ENCODE measurements around the gene COA1. TPM values are rescaled to one million over a fixed set of nuclear protein-coding genes. Genes with fewer than 3 reads are reported as not detected.

The COA1 gene
- total RNA-seq, 4 donors from 2014 or later: 25.9 to 36.0 (median 31.1) TPM

DNA sequence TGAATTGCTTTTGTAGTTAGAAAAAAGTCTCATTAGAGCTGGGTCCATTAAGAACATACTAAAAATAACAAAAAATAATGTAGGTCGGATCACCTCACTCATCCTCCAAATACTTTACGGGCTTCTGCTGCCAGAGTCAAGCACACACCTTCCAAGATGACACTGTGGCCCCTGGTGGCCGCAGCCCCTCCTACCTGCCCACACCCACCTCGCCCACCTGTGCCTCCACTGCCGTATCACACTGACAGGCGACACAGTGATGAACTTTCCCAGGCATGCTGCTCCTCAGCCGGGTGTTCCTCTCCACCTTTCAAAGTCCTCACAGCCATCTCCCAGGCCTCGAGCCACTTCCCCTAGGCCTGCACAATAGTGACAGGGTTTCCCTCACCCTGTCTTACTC lies 85.5 kb downstream of the COA1 start:
- no peak overlapping the region for H3K4me3 ChIP-seq (ENCODE audit: low read depth, poor library complexity, severe bottlenecking)
- TF ChIP-seq, protein P1, sequence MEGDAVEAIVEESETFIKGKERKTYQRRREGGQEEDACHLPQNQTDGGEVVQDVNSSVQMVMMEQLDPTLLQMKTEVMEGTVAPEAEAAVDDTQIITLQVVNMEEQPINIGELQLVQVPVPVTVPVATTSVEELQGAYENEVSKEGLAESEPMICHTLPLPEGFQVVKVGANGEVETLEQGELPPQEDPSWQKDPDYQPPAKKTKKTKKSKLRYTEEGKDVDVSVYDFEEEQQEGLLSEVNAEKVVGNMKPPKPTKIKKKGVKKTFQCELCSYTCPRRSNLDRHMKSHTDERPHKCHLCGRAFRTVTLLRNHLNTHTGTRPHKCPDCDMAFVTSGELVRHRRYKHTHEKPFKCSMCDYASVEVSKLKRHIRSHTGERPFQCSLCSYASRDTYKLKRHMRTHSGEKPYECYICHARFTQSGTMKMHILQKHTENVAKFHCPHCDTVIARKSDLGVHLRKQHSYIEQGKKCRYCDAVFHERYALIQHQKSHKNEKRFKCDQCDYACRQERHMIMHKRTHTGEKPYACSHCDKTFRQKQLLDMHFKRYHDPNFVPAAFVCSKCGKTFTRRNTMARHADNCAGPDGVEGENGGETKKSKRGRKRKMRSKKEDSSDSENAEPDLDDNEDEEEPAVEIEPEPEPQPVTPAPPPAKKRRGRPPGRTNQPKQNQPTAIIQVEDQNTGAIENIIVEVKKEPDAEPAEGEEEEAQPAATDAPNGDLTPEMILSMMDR (IDR thresholded peaks at IDR 0.05): no peak
- TF ChIP-seq POLR2A (IDR thresholded peaks at IDR 0.05): no peak
- intact Hi-C loops (cut with DNase I; ENCODE audit: low total_unique reads): no loop called here
- WGBS, 2 donors: 82 to 83% methylated on average over 8 of the region's 8 CpGs
- no peak for DNase-seq (ENCODE audit: low spot score in 2 of 2)

GRCh38 chr7:43642897-43643630 lies 86.3 kb downstream of the COA1 start:
- no peak overlapping the region for H3K4me3 ChIP-seq (ENCODE audit: low read depth, poor library complexity, severe bottlenecking)
- WGBS, 2 donors: 93 to 98% methylated on average over 13 of the region's 13 CpGs
- no peak for TF ChIP-seq POLR2A (IDR thresholded peaks at IDR 0.05)
- TF ChIP-seq, protein P1 (IDR thresholded peaks at IDR 0.05): no peak
- intact Hi-C loops (cut with DNase I; ENCODE audit: low total_unique reads): no loop called here
- no peak for DNase-seq (ENCODE audit: low spot score in 2 of 2)

DNA sequence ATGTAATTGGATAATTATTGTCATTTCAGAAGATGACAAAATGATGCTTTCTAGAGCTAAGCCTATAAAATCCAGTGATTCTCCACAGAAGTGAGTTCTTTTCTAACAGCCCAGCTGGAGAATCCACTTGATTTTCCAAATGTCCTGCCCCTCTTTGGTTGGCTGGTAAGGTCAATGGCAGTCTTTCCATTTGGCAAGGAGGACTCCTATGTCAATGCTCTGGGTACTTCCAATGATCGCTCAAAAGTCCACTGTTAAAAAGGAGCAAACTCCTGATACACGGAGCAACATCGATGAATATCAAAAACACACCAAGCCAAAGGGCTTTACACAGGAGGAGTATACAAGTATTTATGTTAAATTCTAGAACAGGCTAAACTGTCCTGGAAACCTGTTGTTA lies 88.6 kb downstream of the COA1 start:
- H3K4me3 ChIP-seq (ENCODE audit: low read depth, poor library complexity, severe bottlenecking): no peak overlapping the region
- no peak for DNase-seq (ENCODE audit: low spot score in 2 of 2)
- TF ChIP-seq, protein P1 (IDR thresholded peaks at IDR 0.05): no peak
- TF ChIP-seq POLR2A (IDR thresholded peaks at IDR 0.05): no peak
- intact Hi-C loops (cut with DNase I; ENCODE audit: low total_unique reads): no loop called here
- WGBS, 2 donors: 96 to 99% methylated on average over 3 of the region's 3 CpGs

DNA sequence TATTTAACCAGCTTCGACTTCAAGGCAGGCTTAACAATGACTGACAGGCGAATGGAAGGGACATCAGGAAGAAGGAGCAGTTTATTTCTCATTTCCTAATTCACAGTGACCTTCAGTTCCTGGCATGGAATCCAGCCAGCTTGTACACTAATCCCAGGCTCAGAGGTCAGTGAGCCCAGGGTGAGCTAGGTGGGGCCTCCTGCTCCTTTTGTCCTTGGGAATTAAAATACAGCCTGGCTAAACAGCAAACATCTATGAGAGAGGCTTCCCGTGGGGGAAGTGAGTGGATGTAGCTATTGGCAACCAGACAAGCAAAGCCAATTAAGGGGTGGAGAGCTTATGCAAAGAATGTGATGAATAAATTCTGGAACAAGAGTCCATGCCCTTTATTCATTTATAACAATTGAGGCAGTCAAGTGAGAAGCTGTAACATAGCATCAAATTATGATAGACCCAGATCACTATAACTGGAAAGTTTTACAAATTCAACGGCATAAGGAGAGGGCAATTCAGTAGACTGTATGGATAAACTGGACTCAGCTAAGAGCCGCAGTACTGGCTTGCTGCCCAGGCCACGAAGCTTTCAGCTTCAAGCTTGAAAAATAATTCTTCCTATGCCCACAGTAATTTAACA lies 89.3 kb downstream of the COA1 start:
- DNase-seq (ENCODE audit: low spot score in 2 of 2): no peak
- intact Hi-C loops (cut with DNase I; ENCODE audit: low total_unique reads): no loop called here
- 52 to 53% methylated on average over 6 of the region's 6 CpGs for WGBS, 2 donors
- H3K4me3 ChIP-seq (ENCODE audit: low read depth, poor library complexity, severe bottlenecking): no peak overlapping the region
- no peak for TF ChIP-seq POLR2A (IDR thresholded peaks at IDR 0.05)
- TF ChIP-seq, protein P1 (IDR thresholded peaks at IDR 0.05): no peak

- intact Hi-C loops (cut with DNase I; ENCODE audit: low total_unique reads): no loop called here
- H3K4me3 ChIP-seq (ENCODE audit: low read depth, poor library complexity, severe bottlenecking): no peak overlapping the region
- no peak for DNase-seq (ENCODE audit: low spot score in 2 of 2)
- no peak for TF ChIP-seq POLR2A (IDR thresholded peaks at IDR 0.05)
- TF ChIP-seq, protein P1 (IDR thresholded peaks at IDR 0.05): no peak
- 51 to 62% methylated on average over 4 of the region's 4 CpGs for WGBS, 2 donors
These were observed 92.1 kb downstream of the COA1 start for GRCh38 chr7:43637114-43637806.

Measured in lower leg skin (tissue), 4 donors.